ENCODE data around the gene IQSEC3. TPM values are rescaled to one million over a fixed set of nuclear protein-coding genes. Genes with fewer than 3 reads are reported as not detected.

The IQSEC3 gene
- total RNA-seq, 1 donor from 2014 or later: 4.2 TPM

DNA sequence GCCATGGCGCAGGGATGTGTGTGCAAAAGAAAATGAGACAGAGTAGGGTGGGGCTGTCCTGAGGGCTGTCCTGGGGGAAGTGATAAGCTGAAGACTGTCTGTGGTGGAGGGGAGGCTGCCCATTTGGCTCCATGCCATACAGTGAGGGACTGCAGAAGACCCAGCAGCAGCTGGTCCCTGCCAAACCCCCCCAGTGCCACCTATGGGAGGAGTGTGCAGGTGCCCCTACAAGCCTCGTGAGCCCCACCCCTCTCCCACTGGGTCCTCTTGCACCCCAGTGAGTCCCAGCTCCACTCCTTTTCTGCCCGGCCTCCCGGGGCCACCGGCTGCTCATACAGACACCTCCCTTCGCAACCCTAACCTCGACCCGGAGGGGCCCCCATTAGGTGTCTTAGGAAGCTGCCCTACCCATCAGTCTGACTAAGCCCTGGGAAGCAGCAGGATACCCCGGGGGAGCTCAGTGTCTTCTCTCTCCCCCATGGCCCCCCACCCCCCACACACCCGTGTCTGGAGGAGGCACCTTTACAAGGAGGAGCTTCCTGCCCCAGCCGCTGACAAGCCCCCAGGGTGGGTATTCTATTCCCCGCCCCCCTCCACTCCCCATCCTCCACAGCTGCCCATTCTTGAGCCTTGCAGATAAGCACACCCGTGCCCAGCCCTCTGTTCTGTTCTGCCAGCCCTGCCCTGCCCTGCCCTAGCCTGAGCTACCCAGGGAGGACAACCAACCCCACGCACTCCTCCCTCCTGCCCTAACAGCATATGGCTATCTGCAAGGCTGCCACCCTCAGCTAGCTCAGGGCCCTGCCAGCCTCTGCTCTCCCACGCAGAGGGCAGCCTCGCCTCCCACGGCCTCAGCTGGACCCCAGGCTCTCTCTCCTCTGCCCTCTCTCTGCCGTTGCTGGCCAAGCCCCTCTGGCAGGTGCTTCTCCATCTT, 105.4 kb downstream of the IQSEC3 start:
- Mint-ChIP-seq H3K27me3 (peaks cover 19% of the 10 kb centered on the region), H3K4me1 (ENCODE audit: unreplicated experiment) (peaks cover 37% of the 10 kb centered on the region), H3K9me3 (no peaks in the 10 kb centered on the region), H3K27ac (no peak overlapping the region), H3K4me3 (no peak overlapping the region), H3K36me3 (no peaks in the 10 kb centered on the region)
- no peak for DNase-seq (ENCODE audit: extremely low spot score, unreplicated experiment)
- TF ChIP-seq, protein P1, sequence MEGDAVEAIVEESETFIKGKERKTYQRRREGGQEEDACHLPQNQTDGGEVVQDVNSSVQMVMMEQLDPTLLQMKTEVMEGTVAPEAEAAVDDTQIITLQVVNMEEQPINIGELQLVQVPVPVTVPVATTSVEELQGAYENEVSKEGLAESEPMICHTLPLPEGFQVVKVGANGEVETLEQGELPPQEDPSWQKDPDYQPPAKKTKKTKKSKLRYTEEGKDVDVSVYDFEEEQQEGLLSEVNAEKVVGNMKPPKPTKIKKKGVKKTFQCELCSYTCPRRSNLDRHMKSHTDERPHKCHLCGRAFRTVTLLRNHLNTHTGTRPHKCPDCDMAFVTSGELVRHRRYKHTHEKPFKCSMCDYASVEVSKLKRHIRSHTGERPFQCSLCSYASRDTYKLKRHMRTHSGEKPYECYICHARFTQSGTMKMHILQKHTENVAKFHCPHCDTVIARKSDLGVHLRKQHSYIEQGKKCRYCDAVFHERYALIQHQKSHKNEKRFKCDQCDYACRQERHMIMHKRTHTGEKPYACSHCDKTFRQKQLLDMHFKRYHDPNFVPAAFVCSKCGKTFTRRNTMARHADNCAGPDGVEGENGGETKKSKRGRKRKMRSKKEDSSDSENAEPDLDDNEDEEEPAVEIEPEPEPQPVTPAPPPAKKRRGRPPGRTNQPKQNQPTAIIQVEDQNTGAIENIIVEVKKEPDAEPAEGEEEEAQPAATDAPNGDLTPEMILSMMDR (conservative IDR thresholded peaks at IDR 0.05): no peak

DNA sequence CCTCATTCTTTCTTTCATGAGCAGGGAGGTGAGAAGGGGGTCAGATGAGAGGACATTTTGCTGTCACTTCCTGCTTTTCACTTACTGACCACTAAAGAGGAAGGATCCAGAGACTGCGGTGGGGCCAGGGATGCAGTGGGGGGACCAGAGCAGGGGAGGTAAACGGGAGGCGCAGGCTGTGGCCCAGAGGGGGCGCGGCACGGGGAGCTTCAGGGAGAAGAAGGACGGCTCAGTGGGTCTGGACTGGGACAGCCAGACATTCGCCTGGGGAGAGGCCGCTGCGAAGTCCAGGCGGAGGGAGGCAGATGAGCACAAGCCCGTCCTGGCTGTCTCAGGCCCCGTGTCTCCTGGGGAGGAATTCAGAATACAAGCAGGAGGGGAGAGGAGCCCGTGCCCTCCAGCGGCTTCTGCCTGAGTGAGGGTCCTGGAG, 106.2 kb downstream of the IQSEC3 start:
- Mint-ChIP-seq H3K27ac (no peak overlapping the region), H3K9me3 (no peaks in the 10 kb centered on the region), H3K4me1 (ENCODE audit: unreplicated experiment) (peaks cover 33% of the 10 kb centered on the region), H3K36me3 (no peaks in the 10 kb centered on the region), H3K27me3 (peaks cover 19% of the 10 kb centered on the region), H3K4me3 (no peak overlapping the region)
- TF ChIP-seq, protein P1 (conservative IDR thresholded peaks at IDR 0.05): no peak
- no peak for DNase-seq (ENCODE audit: extremely low spot score, unreplicated experiment)

DNA sequence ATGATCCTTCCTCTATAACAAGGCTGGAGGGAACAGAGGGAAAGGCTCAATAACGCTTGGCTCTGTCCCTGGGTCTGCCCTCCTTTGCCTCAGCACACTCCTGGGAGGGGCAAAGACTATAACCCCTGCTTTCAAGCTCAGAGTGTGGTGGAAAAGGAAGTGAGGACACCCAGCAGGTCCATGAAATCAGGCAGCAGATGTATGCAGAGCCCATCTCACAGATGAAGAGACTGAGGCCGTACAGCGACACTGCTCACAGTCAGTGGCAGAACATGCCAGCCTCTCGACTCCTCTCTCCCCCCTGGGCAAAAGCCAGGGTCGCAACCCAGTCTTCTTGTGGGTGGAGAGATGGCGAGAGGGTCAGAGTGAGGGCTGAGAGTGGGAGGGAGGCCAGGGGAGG, 107.6 kb downstream of the IQSEC3 start:
- Mint-ChIP-seq H3K4me1 (ENCODE audit: unreplicated experiment) (peaks cover 36% of the 10 kb centered on the region), H3K27me3 (peaks cover 19% of the 10 kb centered on the region), H3K36me3 (no peaks in the 10 kb centered on the region), H3K4me3 (no peak overlapping the region), H3K9me3 (no peaks in the 10 kb centered on the region), H3K27ac (no peak overlapping the region)
- TF ChIP-seq, protein P1 (conservative IDR thresholded peaks at IDR 0.05): no peak
- no peak for DNase-seq (ENCODE audit: extremely low spot score, unreplicated experiment)

DNA sequence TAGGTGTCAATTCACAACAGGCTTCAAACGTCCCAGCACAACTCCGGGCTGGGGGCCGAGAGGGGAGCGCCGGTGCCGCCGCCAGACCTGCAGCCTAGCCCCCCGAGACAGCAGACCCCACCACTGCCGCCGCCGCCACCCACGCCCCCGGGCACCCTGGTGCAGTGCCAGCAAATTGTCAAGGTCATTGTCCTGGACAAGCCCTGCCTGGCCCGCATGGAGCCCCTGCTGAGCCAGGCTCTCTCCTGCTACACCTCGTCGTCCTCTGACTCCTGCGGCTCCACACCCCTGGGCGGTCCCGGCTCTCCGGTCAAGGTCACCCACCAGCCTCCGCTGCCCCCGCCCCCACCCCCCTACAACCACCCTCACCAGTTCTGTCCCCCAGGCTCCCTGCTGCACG, 108.0 kb downstream of the IQSEC3 start:
- H3K27ac Mint-ChIP-seq: no peak overlapping the region
- peaks cover 18% of the 10 kb centered on the region for H3K27me3 Mint-ChIP-seq
- peaks cover 31% of the 10 kb centered on the region for H3K4me1 Mint-ChIP-seq (ENCODE audit: unreplicated experiment)
- H3K9me3 Mint-ChIP-seq: no peaks in the 10 kb centered on the region
- H3K4me3 Mint-ChIP-seq: no peak overlapping the region
- TF ChIP-seq, protein P1 (conservative IDR thresholded peaks at IDR 0.05): no peak
- no peaks in the 10 kb centered on the region for H3K36me3 Mint-ChIP-seq
- DNase-seq (ENCODE audit: extremely low spot score, unreplicated experiment): no peak

DNA sequence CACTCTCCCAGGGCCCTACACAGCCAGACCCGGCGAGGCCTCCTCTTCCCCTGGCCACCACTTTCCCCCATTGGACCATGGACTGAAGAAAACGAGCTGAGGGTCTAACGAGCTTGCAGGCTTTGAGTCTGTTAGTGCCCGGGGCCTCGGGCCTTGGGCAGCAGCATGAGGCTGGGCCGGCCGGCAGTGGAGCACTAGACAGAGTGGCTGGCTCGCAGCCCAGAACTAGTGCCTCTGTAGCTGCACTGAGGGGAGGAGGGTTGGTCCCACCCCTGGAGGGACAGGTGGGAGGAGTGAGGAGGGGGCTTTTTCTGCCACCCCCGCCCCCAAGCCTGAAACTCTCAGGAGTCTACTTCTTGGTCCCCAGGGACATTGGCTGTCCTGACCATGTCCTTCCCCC, 108.7 kb downstream of the IQSEC3 start:
- H3K27me3 Mint-ChIP-seq: peaks cover 17% of the 10 kb centered on the region
- no peaks in the 10 kb centered on the region for H3K9me3 Mint-ChIP-seq
- H3K27ac Mint-ChIP-seq: peak overlapping the region; percentile 39
- no peaks in the 10 kb centered on the region for H3K36me3 Mint-ChIP-seq
- no peak overlapping the region for H3K4me3 Mint-ChIP-seq
- no peak for DNase-seq (ENCODE audit: extremely low spot score, unreplicated experiment)
- H3K4me1 Mint-ChIP-seq (ENCODE audit: unreplicated experiment): peaks cover 25% of the 10 kb centered on the region
- TF ChIP-seq, protein P1 (conservative IDR thresholded peaks at IDR 0.05): no peak
